Right atrium auricular region (tissue), 2 donors: ENCODE data around the gene KRTAP22-2. TPM values are rescaled to one million over a fixed set of nuclear protein-coding genes. Genes with fewer than 3 reads are reported as not detected.

Experiments
- DNase-seq: peaks from one replicate; pipeline ENCODE4 v3.0.0-alpha.2; 2019; ENCODE audit warnings: low spot score
- H3K27ac ChIP-seq, 2 donors: fragments of 200-600 bp; sonication (generic); 1 replicate in 1 of 2; 2 replicates in 1 of 2; pipeline ENCODE4 v1.5.1; 2016 to 2019
- H3K27me3 ChIP-seq, 2 donors: fragments of 200-600 bp; sonication (generic); one replicate each; pipeline versions ENCODE4 v1.5.1 to v1.6.0; 2017 to 2019
- H3K36me3 ChIP-seq: fragments of 200-600 bp; sonication (generic); one replicate; pipeline ENCODE4 v1.5.1; 2016
- H3K4me1 ChIP-seq, 2 donors: fragments of 200-600 bp; sonication (generic); one replicate each; pipeline versions ENCODE4 v1.5.1 to v1.6.0; 2017 to 2019
- H3K4me3 ChIP-seq, 2 donors: fragments of 200-600 bp; sonication (generic); 1 replicate in 1 of 2; 2 replicates in 1 of 2; pipeline ENCODE4 v1.5.1; 2017 to 2019; ENCODE audit warnings: mild to moderate bottlenecking in 1 of 2, moderate library complexity in 1 of 2
- H3K9me3 ChIP-seq, 2 donors: fragments of 200-600 bp; sonication (generic); one replicate each; pipeline ENCODE4 v1.5.1; 2019
- total RNA-seq, 2 donors: library from RNA; depleted of rRNA; stranded (reverse); fragments of >200 nt; gene quantifications; one replicate each; pipeline ENCODE4 v1.1.0, GENCODE V29; 2016
- TF ChIP-seq, protein P1 (sequence below), 2 donors: fragments of 200-600 bp; sonication (generic); IDR thresholded peaks; one replicate each; pipeline ENCODE4 v1.5.1; 2019; ENCODE audit warnings: antibody characterized with exemption in 2 of 2

The KRTAP22-2 gene
- total RNA-seq, 2 donors from 2014 or later = not detected

DNA sequence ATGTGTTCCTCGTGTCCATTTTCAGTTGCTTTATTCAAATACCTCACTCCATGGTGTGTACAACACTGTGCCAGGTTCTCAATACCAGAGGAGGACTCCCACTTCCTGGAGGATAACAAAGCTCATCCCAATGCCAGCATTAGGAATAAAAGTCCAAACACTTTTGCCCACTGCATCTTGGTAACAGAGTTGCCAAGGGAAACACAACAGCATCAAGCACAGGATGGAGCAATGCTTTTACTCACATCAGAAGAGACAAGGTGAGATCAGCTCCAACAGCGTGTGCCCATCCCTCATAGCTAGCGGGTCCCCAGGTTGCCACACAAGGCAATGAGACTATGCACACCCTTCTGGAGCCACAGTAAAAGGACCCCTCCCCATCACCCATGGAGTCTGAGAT is 33.2 kb upstream of the KRTAP22-2 start:
- no peaks in the 10 kb centered on the region for H3K4me1 ChIP-seq

DNA sequence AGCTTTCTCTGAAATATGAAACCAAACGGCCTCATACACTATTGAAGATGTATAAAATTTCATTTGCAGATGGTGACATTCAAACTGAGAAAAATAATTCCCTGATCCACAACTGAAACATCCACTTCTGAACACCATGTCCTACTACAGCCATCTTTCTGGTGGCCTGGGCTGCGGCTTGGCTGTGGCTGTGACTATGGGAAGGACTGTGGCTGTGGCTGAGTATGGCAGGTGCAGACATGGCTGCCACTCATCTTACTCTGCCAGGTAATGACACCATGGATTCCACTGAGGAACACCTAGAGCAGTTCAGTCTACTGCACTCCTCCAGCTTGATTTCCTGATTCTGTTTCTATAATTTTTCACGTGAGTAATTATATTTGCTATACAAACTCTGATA is 30.3 kb upstream of the KRTAP22-2 start, which contains the start of gene KRTAP20-4:
Gene KRTAP20-4 (plus strand): TSS at position 106 of the 400 bp plus-strand sequence.
- Histone ChIP-seq H3K4me3 (no peak within 1 kb of the TSS), H3K27me3 (no peaks in the 10 kb centered on the region), H3K36me3 (no peaks in the 10 kb centered on the region), H3K27ac (no peak within 1 kb of the TSS), H3K9me3 (no peaks in the 10 kb centered on the region), H3K4me1 (no peaks in the 10 kb centered on the region)
- DNase-seq = no peak
- TF ChIP-seq, protein P1, sequence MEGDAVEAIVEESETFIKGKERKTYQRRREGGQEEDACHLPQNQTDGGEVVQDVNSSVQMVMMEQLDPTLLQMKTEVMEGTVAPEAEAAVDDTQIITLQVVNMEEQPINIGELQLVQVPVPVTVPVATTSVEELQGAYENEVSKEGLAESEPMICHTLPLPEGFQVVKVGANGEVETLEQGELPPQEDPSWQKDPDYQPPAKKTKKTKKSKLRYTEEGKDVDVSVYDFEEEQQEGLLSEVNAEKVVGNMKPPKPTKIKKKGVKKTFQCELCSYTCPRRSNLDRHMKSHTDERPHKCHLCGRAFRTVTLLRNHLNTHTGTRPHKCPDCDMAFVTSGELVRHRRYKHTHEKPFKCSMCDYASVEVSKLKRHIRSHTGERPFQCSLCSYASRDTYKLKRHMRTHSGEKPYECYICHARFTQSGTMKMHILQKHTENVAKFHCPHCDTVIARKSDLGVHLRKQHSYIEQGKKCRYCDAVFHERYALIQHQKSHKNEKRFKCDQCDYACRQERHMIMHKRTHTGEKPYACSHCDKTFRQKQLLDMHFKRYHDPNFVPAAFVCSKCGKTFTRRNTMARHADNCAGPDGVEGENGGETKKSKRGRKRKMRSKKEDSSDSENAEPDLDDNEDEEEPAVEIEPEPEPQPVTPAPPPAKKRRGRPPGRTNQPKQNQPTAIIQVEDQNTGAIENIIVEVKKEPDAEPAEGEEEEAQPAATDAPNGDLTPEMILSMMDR (IDR thresholded peaks at IDR 0.05) = no peak

More for the DNA sequence above, 33.2 kb upstream of the KRTAP22-2 start:
- TF ChIP-seq, protein P1 (IDR thresholded peaks at IDR 0.05) = no peak
- Histone ChIP-seq H3K27me3 (no peaks in the 10 kb centered on the region), H3K9me3 (no peaks in the 10 kb centered on the region), H3K4me3 (no peak overlapping the region), H3K27ac (no peak overlapping the region), H3K36me3 (no peaks in the 10 kb centered on the region)
- DNase-seq = no peak

DNA sequence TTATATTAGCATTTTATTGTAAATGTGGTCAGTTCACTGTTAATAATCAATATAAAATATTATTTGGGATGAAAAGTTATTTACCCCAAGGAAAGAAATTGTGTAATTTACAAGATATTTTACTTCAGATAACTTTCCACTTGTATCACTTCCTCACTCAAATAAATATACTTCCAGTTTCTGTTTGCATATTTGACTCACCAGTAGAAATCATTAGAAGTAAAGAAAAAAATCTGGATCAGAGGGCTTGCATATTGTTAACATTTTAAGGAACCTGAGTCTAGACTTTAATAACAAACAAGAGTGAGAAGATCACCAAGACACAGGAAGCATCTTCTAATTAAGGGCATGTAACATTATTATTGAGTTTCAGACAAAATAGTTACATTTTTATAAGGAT is 29.9 kb upstream of the KRTAP22-2 start:
- Histone ChIP-seq H3K4me3 (no peak overlapping the region), H3K27me3 (no peaks in the 10 kb centered on the region), H3K27ac (no peak overlapping the region), H3K9me3 (no peaks in the 10 kb centered on the region), H3K36me3 (no peaks in the 10 kb centered on the region), H3K4me1 (no peaks in the 10 kb centered on the region)
- DNase-seq = no peak
- TF ChIP-seq, protein P1 (IDR thresholded peaks at IDR 0.05) = no peak

DNA sequence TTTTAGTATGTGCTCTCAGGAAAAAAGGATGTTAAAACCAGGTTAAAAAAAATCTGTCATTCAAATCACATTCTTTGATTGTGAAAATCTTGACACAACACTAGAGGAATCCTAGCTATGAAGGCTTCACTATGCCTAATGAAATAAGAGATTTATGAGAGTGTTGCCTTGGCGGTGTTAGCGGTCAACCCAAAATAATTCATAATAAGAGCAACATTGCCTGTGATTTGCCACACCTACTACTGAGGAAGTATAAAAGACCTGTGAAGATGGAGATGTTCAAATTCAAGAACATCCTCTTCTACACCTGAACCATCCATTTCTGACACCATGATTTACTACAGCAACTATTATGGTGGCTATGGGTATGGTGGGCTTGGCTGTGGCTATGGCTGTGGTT is 25.9 kb upstream of the KRTAP22-2 start, which contains the start of gene KRTAP20-1:
Gene KRTAP20-1 (plus strand): TSS at position 301 of the 400 bp plus-strand sequence. CDS start 30 bp downstream, at position 331.
- no peak for DNase-seq
- TF ChIP-seq, protein P1 (IDR thresholded peaks at IDR 0.05) = no peak
- Histone ChIP-seq H3K9me3 (no peaks in the 10 kb centered on the region), H3K4me1 (no peaks in the 10 kb centered on the region), H3K27ac (no peak within 1 kb of the TSS), H3K4me3 (no peak within 1 kb of the TSS), H3K27me3 (no peaks in the 10 kb centered on the region), H3K36me3 (no peaks in the 10 kb centered on the region)

DNA sequence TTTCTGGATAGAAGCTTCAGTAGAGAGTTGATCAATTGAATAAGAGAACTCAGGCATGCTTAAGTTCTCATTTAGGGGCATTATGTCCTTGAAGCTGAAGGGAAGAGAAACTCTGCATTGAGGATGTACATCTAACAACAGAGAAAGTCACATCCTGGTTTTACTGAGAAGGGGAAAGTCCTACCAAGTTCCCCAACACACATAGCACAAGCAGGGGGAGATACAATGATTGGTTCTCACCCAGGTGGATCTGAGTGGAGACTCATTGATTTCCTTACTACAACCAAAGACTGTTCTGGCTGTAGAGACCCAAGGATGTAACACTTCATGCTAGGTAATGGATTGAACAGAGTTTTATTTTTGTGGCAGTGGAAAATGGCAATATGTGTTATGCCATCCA is 25.0 kb upstream of the KRTAP22-2 start:
- Histone ChIP-seq H3K4me3 (no peak overlapping the region), H3K9me3 (no peaks in the 10 kb centered on the region), H3K4me1 (no peaks in the 10 kb centered on the region), H3K27me3 (no peaks in the 10 kb centered on the region), H3K27ac (no peak overlapping the region), H3K36me3 (no peaks in the 10 kb centered on the region)
- DNase-seq = no peak
- TF ChIP-seq, protein P1 (IDR thresholded peaks at IDR 0.05) = no peak

DNA sequence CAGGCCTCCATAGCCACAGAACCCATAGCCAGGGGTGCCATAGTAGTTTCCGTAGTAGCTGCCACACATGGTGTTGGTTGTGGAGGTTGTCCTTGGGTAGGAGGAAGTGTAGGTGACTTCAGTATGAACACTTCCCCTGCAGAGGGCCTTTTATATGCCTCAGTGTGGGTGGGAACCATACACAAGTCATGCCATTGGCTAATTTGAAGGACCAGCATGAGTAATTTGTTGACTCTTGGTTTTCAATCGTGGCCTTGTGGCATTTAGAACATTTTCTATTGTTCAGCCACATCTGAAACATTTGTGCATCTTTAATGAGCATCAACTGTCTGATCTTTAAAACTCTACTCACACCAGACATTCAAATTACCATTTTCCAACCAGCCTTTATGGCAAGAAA is 23.6 kb upstream of the KRTAP22-2 start, which contains the start of gene KRTAP6-1:
Gene KRTAP6-1 (minus strand): TSS at position 95 of the 400 bp plus-strand sequence. CDS start 26 bp downstream, at position 69.
- H3K36me3 ChIP-seq = no peaks in the 10 kb centered on the region
- TF ChIP-seq, protein P1 (IDR thresholded peaks at IDR 0.05) = no peak
- H3K27ac ChIP-seq = no peak within 1 kb of the TSS
- H3K27me3 ChIP-seq = no peaks in the 10 kb centered on the region
- no peaks in the 10 kb centered on the region for H3K9me3 ChIP-seq
- DNase-seq = no peak
- no peaks in the 10 kb centered on the region for H3K4me1 ChIP-seq
- H3K4me3 ChIP-seq = no peak within 1 kb of the TSS
